Inflammatory macrophage (primary cell): ENCODE results near the gene TEDC2.
"Not testable (repeated sequence)": the region's sequence is repeated elsewhere in the genome, so short reads cannot be mapped to it uniquely, and the experiment has no call there.

Source experiments
- DNase-seq, 2 donors: peaks; one replicate each; pipeline ENCODE4 v3.0.0-alpha.2; 2020 to 2022
- total RNA-seq, 18 experiments: gene quantifications; one replicate each; lab custom pipeline; 2026; ENCODE audit warnings: mixed read lengths in 6 of 18, inconsistent platforms in 2 of 18; lab: John Stamatoyannopoulos, UW

TEDC2 gene, protein sequence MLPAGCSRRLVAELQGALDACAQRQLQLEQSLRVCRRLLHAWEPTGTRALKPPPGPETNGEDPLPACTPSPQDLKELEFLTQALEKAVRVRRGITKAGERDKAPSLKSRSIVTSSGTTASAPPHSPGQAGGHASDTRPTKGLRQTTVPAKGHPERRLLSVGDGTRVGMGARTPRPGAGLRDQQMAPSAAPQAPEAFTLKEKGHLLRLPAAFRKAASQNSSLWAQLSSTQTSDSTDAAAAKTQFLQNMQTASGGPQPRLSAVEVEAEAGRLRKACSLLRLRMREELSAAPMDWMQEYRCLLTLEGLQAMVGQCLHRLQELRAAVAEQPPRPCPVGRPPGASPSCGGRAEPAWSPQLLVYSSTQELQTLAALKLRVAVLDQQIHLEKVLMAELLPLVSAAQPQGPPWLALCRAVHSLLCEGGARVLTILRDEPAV
- 0 to 4.5 (median 2.7) reads per million in 18 experiments for total RNA-seq

DNA sequence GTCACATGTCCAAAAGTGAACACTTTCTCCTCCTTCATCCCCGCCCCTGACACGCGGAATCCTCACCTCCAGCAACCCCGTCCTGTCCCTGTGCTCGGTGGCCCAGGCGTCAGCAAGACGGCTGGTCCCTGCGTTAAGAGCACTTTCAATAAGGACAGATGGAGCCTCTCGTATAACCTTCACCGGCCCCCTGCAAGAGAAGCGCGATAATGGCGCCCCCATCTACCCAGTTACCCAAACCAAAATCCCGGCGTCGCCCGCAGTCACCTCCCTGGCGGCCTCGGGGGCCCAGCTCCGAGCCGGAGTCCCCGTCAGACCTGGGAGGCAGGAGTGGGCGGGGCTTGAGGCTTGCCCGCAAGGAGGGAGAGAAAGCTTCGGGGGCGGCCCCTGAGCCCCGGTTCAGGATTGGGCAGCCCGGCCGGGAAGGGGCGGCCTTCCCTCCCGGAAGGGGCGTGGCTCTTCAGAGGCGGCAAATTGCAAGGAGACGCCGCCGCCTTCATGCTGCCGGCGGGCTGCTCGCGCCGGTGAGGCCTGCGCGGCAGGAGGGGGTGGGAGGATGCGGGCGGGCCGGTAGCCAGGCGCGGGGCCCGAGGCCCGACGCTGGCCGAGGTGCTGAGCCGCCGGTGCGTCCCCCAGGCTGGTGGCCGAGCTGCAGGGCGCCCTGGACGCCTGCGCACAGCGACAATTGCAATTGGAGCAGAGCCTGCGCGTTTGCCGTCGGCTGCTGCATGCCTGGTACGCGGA lies at the start of gene TEDC2:
Gene TEDC2 (plus strand): TSS at position 463 of the 744 bp plus-strand sequence. CDS start 36 bp downstream, at position 499.
- peak; percentile 94 to 95 for DNase-seq

DNA sequence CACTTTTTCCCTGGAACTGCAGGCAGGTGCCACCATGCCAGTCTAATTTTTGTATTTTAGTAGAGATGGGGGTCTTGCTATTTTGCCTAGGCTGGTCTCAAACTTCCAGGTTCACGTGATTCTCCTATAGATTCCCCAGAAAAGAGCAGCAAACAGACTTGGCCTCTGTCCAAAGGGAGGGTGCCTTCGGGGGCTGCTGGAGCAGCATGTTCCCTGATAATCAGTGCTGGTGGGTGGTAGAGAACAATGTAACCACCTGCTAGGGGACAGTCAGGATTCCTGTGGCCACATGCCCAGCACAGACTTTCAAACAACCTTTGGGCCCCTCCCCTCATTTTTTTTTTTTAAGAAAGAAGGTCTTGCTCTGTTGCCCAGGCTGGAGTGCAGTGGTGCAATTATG lies 44.8 kb upstream of the TEDC2 start:
- DNase-seq, result no peak

DNA sequence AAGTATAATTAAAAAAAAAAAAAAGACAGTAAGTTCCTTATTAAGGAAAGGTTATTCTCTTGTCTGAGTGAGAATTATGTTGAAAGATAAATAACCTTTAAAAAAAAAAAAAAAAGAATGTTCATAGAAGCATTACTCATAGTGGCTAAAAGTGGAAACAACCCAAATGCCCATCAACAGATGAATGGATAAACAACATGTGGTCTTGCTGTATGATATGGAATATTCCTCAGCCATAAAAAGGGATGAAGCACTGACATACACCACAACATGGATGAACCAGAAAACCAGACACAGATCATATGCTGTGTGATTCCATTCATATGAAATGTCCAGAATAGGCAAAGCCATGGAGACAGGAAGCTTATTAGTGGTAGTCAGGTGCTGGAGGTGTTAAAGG lies 39.9 kb upstream of the TEDC2 start:
- DNase-seq, result no peak

DNA sequence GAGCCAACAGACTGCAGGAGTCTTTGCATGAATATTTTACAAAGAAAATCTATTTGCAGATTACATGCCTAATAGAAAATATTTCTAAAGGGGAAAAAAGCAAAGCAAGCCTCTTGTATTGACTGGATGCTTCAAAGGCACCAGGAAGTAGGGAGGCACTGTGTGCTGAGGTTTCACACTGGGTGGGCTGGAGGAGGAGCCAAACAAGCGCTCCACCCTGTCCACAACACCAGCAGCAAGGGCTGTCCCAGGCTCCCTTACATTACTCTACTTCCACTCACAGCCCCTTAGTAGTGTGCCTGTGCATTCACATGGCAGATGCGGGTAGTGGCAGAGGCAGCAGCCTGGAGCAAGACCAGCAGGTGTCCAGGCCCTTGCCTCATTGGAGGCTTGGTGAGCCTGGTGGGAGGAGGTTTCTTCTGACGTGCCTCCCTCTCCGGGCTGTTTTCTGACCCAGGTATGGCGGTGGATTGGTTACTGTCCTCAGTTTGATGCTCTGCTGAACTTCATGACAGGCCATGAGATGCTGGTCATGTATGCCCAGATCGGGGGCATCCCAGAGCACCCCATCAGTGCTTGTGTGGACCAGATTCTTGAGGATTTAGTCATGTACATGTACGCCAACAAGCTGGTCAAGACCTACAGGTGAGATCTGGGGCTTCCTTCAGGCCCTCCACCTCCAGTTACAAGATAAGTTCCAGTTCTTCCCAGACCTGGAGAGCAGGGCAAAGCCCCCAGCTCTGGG lies 37.6 kb upstream of the TEDC2 start:
- no peak for DNase-seq

DNA sequence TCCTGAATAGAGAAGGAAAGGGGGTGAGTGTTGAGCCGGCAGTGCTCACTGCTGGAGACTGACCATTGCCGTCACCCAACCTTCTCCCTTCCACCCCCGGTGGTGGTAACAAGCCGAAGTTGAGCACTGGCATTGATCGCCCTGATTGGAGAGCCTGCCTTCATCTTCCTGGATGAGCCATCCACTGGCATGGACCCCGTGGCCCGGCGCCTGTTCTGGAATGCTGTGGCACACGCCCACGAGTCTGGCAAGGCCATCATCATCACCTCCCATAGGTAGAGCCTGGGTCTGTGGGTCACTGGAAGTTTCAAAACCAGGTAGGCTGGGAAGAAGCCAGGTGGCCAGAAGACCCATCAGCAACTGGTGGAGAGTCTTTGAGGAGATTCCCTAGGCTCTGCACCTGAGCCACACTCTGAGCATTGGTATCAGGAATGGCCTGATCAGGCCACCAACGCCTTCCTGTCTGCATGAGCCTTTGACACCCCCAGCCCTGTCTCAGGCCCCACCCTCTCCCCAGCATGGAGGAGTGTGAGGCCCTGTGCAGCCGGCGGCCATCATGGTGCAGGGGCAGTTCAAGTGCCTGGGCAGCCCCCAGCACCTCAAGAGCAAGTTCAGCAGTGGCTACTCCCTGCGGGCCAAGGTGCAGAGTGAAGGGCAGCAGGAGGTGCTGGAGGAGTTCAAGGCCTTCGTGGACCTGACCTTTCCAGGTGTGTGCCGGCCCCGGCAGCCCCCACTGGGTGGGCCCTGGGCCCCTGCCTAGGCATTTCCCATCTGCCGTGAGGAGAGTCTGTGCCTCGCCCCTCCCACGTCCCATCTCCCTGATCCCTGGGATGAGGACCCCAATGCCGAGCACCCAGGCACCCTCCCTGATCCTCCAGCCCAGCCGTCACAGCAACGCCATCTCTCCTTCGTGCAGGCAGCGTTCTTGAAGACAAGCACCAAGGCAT lies 35.6 kb upstream of the TEDC2 start:
- DNase-seq, result no peak

GRCh38 chr16:2425008-2425518 lies 34.8 kb upstream of the TEDC2 start:
- DNase-seq, result no peak

- no peak for DNase-seq
Measured at GRCh38 chr16:2425825-2426430, 34.0 kb upstream of the TEDC2 start.

- no peak for DNase-seq
Measured at GRCh38 chr16:2426941-2427361, 33.0 kb upstream of the TEDC2 start.

DNA sequence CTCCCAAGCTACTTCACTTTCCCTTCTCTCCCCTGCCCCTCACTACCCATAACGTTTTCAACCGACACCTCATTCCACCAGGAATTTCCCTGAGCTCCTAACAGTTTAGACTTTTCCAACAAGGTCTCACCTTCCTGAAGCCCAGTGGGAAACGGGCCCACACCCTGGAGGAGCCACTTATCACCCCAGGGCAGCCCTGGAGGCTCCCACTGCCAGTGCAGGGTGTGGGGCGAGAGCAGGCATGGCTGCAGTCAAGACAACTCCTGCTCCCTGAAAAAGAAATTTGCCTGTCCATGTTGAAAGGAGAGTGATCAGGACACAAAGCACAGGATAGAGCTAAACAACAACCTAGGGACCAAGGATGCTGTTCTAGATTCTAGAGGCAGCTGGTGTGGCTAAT lies 32.4 kb upstream of the TEDC2 start:
- DNase-seq, result no peak

DNA sequence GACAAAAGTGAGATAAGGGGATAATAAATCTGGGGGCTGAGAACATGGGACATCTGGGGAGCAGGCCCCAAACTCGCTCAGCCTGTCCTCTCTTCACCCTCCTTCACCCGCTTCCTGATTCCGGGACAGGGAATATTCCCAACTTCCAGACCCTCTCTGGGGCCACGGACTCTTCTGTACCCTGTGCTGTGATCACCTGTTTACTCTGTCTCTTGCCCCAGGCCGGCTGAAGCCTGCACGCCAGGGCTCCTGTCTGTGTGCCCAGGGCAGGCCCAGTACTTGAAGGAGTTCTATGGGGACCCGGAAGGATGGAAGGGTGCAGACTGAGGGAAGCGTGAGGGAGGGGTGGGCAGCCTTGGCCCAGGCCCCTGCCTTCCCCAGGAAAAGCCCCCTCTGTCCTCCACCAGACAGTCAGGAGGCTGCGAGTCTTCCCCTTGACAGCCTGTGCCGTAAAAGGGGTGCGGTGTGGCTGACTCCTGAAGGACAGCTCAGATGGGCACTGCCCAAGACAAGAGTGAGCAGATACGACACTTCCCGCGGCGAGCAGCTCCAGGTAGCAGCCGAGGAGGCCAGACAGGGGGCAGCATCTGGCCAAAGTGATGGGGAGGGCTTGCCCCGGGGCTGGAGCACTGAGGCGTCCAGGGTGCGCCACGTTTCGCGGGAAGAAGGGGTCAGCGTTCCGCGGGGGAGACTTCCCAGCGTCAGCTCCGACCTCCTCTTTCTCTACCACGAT lies 31.7 kb upstream of the TEDC2 start:
- no peak for DNase-seq

DNA sequence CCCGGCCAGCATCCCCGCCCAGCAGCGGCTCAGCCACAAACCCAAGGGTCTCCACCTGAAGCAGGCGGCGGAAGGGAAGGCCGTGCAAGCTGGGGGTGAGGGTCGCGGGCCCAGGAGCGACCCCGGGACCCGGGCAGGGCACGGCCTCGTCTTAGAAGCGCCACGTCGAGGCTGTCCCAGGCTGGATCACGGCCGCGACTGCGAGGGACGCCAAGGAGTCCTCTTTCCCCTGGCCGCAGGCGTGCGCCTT lies 31.2 kb upstream of the TEDC2 start:
- no peak for DNase-seq

DNA sequence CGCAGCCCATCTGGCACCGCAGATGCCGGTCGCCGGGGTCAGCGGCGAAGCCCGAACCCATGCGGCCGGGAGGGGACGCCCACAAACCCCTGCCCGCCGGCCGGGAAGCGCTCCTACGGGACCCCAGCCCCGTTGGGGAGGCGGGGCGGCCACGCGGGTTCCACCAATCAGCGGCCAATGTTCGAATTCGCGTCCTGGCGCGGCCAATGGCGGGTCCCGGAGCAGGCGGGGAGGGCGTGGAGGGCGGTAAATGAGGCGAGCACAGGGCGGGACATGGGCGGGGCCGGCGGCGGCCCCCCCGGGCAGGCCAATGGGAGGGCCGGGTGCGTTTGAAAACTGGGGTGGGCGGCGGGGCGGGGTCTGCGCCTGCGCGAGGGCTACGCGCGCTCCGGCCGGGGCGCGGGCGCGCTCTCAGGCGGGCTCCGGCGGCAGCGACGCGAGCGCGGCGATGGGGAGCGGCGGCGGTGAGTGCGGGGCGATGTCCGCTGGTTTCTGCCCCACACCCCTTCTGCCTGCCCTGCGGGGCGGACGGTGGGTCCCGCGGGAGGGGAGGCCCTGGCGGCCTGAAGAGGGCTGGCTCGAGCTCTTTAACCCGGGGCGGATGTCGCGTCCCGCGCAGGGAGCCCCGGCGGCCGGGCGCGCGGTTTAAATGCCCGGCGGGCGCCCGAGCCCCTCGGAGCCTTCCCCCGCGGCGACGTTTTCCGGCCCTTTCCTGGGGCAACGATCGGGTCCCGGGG lies 30.7 kb upstream of the TEDC2 start, which contains the start of gene CCNF:
Gene CCNF (plus strand): TSS at position 414 of the 737 bp plus-strand sequence. CDS start 35 bp downstream, at position 449.
- DNase-seq, result peak; percentile 96 to 97

- peak; percentile 7 to 24 for DNase-seq
Measured at GRCh38 chr16:2429771-2430663, 29.9 kb upstream of the TEDC2 start.

DNA sequence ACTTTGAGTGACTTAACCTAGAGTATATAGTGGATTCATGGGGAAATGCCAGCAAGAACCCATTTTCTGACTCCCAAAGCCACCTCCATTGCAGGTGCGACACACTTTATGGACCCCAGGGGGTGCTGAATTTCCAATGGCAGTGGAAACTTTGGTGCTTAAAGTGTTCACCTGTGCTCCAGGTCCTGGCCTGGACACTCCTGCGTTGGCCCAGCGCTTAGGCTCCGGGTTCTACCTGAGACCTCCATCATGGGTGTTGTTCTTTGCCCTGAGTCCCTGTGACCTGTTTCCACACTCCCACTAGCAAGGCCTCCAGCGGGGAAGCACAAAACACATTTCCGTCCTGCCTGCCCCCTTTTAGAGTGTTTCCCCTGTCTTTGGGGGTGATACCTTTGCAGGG lies 27.6 kb upstream of the TEDC2 start:
- DNase-seq, result no peak

GRCh38 chr16:2432801-2433505 lies 27.0 kb upstream of the TEDC2 start:
- DNase-seq, result no peak

- DNase-seq, result not testable (repeated sequence)
Measured at GRCh38 chr16:2435236-2435635, 24.7 kb upstream of the TEDC2 start.

DNA sequence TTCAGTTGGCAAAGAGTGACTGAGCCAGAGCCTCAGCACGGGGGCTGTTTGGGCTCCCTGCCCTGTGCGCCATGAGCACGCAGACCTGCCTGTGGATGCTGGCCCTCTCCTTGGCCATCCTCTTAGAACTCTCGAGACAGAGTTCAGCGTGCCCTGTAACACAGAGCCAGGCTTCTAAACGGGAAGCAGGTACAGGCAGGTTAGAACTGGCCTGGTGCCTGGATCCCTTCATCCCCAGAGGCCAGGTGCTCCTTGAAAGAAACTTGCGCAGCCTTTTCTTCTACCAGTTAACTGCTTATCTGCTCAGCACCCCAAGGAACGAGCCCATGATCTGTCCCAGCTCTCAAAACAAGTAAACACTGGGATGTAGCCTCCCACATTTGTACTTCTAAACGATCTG lies 23.8 kb upstream of the TEDC2 start:
- DNase-seq, result no peak
